Erythroblast (primary cell): Measurements from ENCODE around the gene RPE65.

Experiments
- GATA1 ChIP-seq: IDR thresholded peaks from 2 replicates; pipeline ENCODE4 v1.6.1; 2011; ENCODE audit warnings: low read depth, mild to moderate bottlenecking, control low read depth, low read length, moderate library complexity
- POLR2A ChIP-seq: IDR thresholded peaks from 2 replicates; pipeline ENCODE4 v1.6.1; 2011; ENCODE audit warnings: mild to moderate bottlenecking, low read length

DNA sequence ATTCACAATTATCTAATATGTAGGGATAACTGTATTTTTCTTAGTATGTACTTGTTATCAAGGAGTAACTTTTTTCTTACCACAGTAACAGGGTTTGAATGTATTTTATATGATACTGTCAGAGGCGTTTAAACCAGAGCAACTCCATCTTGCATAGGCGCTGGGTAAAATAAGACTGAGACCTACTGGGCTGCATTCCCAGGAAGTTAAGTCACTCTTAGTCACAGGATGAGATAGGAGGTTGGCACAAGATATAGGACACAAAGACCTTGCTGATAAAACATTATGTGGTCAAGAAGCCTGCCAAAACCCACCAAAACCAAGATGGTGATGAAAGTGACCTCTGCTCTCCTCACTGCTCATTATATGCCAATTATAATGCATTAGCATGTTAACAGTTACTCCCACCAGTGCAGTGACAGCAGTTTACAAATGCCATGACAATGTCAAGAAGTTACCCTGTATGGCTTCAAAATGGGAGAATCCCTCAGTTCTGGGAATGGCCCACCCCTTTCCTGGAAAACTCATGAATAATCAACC is 64.8 kb downstream of the RPE65 start:
- no peak for TF ChIP-seq POLR2A
- no peak for TF ChIP-seq GATA1
